Ishikawa (cell line): ENCODE measurements around the gene R3HDM4.
A peak's percentile ranks its signal among the peaks of the same experiment; 100 is the strongest.

Experiments
- CEBPB ChIP-seq: IDR thresholded peaks from 2 replicates; pipeline ENCODE4 v1.6.1; 2012
- CREB1 ChIP-seq: IDR thresholded peaks from 2 replicates; pipeline ENCODE4 v1.6.1; 2012; ENCODE audit warnings: low read depth
- EGR1 ChIP-seq: IDR thresholded peaks from 2 replicates; pipeline ENCODE4 v1.6.1; 2012
- EP300 ChIP-seq: IDR thresholded peaks from 2 replicates; pipeline ENCODE4 v1.6.1; 2012; ENCODE audit warnings: borderline replicate concordance
- FOXM1 ChIP-seq: IDR thresholded peaks from 2 replicates; pipeline ENCODE4 v1.6.1; 2012; ENCODE audit warnings: low read depth, borderline replicate concordance
- NFIC ChIP-seq: IDR thresholded peaks from 2 replicates; pipeline ENCODE4 v1.6.1; 2012
- RAD21 ChIP-seq: IDR thresholded peaks from 2 replicates; pipeline ENCODE4 v1.6.1; 2012; ENCODE audit warnings: low read depth
- TAF1 ChIP-seq: IDR thresholded peaks from 2 replicates; pipeline ENCODE4 v1.6.1; 2012; ENCODE audit warnings: low read depth, mild to moderate bottlenecking
- TCF12 ChIP-seq: IDR thresholded peaks from 2 replicates; pipeline ENCODE4 v1.6.1; 2012; ENCODE audit warnings: low read depth
- TEAD4 ChIP-seq: IDR thresholded peaks from 2 replicates; pipeline ENCODE4 v1.6.1; 2012
- YY1 ChIP-seq: IDR thresholded peaks from 2 replicates; pipeline ENCODE4 v1.6.1; 2012; ENCODE audit warnings: low read depth
- ZBTB7A ChIP-seq: IDR thresholded peaks from 2 replicates; pipeline ENCODE4 v1.6.1; 2012; ENCODE audit warnings: low read depth
- TF ChIP-seq, protein P1 (sequence below): IDR thresholded peaks from 2 replicates; pipeline ENCODE4 v1.6.1; 2012
- TF ChIP-seq, protein P2 (sequence below): IDR thresholded peaks from 2 replicates; pipeline ENCODE4 v1.6.1; 2012
- TF ChIP-seq, protein P3 (sequence below): IDR thresholded peaks from 2 replicates; pipeline ENCODE4 v1.6.1; 2012; ENCODE audit warnings: low read depth, mild to moderate bottlenecking

Gene R3HDM4

DNA sequence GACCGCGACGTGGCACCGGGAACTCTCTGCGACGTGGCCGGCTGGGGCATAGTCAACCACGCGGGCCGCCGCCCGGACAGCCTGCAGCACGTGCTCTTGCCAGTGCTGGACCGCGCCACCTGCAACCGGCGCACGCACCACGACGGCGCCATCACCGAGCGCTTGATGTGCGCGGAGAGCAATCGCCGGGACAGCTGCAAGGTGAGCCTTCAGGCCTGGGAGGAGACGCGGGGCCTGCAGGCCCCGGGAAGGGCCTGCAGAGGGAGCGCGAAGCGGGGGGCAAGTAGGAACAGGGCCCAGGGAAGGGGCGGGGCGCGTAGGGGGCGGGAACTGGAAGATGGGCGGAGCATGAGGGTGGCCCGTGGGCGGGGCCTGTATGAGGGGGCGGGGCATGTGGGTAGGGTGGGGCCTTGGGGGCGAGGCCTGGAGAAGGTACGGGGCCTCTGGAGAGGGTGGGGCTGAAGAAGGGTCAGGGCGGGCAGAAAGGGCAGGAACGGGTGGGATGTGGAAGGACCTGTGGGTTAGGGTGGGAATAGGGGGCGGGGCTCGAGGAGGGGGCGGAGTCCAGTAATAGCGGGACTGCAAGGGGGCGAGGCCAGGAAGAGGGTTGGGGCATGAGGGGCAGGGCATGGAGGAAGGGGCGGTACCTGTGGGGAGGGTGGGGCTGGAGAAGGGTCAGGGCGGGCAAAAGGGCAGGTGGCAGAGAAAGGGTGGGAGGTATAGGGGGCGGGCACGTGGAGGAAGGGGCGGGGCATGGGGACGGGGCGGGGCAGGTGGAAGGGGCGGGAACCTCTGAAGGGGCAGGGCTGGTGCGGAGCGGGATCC is 51.1 kb downstream of the R3HDM4 start:
- TF ChIP-seq TCF12 (no peak; the same call in 1 of the 2 replicates), ZBTB7A (0 out of 2 replicates have a peak, but pooled peaks have one; percentile 9), TEAD4 (no peak), RAD21 (peak; percentile 20; the same call in 1 of the 2 replicates), YY1 (0 out of 2 replicates have a peak, but pooled peaks have one; percentile 35)
- TF ChIP-seq, protein P1, sequence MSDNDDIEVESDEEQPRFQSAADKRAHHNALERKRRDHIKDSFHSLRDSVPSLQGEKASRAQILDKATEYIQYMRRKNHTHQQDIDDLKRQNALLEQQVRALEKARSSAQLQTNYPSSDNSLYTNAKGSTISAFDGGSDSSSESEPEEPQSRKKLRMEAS: peak; percentile 99
- TF ChIP-seq, protein P2, sequence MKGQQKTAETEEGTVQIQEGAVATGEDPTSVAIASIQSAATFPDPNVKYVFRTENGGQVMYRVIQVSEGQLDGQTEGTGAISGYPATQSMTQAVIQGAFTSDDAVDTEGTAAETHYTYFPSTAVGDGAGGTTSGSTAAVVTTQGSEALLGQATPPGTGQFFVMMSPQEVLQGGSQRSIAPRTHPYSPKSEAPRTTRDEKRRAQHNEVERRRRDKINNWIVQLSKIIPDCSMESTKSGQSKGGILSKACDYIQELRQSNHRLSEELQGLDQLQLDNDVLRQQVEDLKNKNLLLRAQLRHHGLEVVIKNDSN: peak; percentile 67
- TF ChIP-seq, protein P3, sequence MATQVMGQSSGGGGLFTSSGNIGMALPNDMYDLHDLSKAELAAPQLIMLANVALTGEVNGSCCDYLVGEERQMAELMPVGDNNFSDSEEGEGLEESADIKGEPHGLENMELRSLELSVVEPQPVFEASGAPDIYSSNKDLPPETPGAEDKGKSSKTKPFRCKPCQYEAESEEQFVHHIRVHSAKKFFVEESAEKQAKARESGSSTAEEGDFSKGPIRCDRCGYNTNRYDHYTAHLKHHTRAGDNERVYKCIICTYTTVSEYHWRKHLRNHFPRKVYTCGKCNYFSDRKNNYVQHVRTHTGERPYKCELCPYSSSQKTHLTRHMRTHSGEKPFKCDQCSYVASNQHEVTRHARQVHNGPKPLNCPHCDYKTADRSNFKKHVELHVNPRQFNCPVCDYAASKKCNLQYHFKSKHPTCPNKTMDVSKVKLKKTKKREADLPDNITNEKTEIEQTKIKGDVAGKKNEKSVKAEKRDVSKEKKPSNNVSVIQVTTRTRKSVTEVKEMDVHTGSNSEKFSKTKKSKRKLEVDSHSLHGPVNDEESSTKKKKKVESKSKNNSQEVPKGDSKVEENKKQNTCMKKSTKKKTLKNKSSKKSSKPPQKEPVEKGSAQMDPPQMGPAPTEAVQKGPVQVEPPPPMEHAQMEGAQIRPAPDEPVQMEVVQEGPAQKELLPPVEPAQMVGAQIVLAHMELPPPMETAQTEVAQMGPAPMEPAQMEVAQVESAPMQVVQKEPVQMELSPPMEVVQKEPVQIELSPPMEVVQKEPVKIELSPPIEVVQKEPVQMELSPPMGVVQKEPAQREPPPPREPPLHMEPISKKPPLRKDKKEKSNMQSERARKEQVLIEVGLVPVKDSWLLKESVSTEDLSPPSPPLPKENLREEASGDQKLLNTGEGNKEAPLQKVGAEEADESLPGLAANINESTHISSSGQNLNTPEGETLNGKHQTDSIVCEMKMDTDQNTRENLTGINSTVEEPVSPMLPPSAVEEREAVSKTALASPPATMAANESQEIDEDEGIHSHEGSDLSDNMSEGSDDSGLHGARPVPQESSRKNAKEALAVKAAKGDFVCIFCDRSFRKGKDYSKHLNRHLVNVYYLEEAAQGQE: no peak

DNA sequence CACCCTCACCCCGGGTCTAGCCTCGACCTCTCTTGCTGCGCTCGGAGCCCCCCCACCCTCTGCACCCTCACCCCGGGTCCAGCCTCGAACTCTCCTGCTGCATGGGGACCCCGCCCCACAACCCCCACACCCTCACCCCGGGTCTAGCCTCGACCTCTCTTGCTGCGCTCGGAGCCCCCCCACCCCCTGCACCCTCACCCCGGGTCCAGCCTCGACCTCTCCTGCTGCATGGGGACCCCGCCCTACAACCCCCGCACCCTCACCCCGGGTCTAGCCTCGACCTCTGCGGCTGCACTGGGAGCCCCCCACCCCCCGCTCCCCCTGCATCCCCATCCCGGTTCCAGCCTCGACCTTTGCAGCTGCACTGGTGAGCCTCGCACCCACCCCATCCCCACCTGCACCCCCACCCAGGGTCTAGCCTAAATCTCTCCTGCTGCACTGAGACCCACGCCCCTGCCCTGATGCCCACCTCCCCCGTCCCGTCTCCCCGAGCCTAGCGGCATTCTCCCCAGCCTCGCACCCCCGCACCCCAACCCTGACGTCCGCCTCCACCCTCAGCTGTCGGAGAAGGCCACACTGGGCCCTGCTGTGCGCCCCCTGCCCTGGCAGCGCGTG is 51.8 kb downstream of the R3HDM4 start:
- TF ChIP-seq FOXM1: no peak
- TF ChIP-seq TAF1: no peak
- no peak for TF ChIP-seq RAD21
- peak; percentile 29 for TF ChIP-seq ZBTB7A
- no peak for TF ChIP-seq NFIC
- TF ChIP-seq, protein P2: no peak
- TF ChIP-seq, protein P1: no peak

DNA sequence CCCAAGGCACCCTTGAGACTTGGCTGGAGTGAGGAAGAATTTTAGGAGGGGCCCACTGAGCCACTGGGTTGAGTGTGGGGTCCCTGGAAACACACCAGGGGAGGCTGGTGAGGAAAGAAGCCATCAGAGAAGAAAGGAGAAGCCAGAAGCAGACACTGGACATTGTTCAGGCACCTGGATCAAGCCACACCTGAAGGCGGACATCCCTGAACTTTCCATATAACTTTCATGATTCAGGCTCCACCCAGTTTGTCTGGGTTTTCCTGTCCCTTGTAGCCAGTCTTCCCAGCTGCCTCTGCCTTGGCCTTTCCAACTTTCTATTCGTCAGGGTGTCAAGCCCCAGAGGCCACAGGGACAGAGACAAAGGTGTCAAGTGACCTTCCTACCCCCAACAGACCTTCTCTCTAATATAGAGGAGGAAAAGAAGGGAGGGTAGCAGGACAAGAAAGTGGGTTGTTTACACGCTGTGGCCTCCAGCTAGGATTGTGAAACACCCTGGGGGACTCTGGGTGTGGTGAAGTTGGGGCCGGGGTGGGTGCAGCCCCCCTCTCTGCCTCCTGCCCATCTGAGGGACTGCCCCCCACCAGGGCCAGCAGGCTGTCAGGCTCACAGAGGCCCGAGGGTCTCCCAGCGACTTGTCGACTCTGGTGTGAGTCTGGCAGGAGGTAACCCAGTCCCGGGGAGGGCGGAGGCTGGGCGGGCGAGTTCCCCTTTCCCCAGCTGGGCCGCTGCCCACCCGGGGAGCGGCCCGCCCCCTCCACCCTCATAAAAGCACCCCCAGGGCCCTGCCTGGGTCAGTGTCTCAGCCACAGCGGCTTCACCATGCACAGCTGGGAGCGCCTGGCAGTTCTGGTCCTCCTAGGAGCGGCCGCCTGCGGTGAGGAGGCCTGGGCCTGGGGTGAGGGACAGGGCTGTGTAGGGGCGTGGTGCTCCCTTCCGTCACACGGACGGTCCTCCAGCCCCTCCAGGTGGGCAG is 53.9 kb downstream of the R3HDM4 start, which contains the start of gene CFD:
CFD (plus strand) TSS at position 797 of the 976 bp plus-strand sequence; CDS start at position 823, 26 bp downstream.
- TF ChIP-seq EP300 (no peak), ZBTB7A (0 out of 2 replicates have a peak, but pooled peaks have one; percentile 28), CREB1 (no peak), RAD21 (no peak), TCF12 (no peak; the same call in 1 of the 2 replicates), YY1 (no peak), TEAD4 (no peak), FOXM1 (no peak), CEBPB (peak; percentile 26; the same call in 1 of the 2 replicates), NFIC (no peak)
- TF ChIP-seq, protein P3: no peak
- TF ChIP-seq, protein P1: no peak; the same call in 1 of the 2 replicates

DNA sequence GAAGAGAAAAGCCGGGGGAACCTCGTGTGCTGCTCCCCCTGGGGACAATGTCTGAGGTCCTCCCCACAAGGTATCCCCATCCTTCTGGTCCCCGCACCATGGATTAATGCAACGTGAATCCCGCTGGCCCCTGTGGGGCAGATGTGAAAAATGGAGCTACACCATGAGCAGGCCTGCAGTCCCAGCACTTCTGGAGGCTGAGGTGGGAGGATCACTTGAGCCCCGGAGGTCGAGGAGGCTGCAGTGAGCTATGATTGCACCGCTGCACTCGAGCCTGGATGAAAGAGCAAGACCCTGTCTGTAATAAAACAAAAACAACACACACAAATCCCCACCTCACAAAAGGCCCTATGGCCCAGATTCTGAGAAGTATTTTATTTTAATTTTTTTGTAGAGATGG is 54.7 kb downstream of the R3HDM4 start:
- TF ChIP-seq EGR1 (no peak), NFIC (no peak), TCF12 (no peak), FOXM1 (no peak), YY1 (no peak), TEAD4 (no peak), EP300 (no peak), CEBPB (no peak), RAD21 (no peak), ZBTB7A (no peak), TAF1 (no peak), CREB1 (no peak)
- TF ChIP-seq, protein P3: no peak
- TF ChIP-seq, protein P1: no peak
- TF ChIP-seq, protein P2: no peak
